Ovary (tissue), 9 donors: ENCODE measurements around the gene SPAG16. TPM values are rescaled to one million over a fixed set of nuclear protein-coding genes. Genes with fewer than 3 reads are reported as not detected.

Experiments
- DNase-seq, 5 donors: peaks; one replicate each; pipeline ENCODE4 v3.0.0-alpha.2; 2019 to 2020
- H3K27ac ChIP-seq, 2 donors: fragments of 200-600 bp; one replicate each; pipeline versions ENCODE4 v1.5.1 to v1.8.0; 2019 to 2022
- H3K27me3 ChIP-seq: fragments of 200-600 bp; one replicate; pipeline ENCODE4 v1.8.0; 2022
- H3K36me3 ChIP-seq: fragments of 200-600 bp; sonication (generic); one replicate; pipeline ENCODE4 v1.5.1; 2019
- H3K4me1 ChIP-seq: one replicate; pipeline ENCODE4 v1.8.1; 2013; ENCODE audit warnings: mild to moderate bottlenecking, moderate library complexity; ENCODE audit not compliant: insufficient read depth
- H3K4me3 ChIP-seq: fragments of 200-600 bp; sonication (generic); one replicate; pipeline ENCODE4 v1.5.1; 2017
- H3K9me3 ChIP-seq, 2 donors: fragments of 200-600 bp in 1 of 2; sonication (generic) in 1 of 2; one replicate each; pipeline versions ENCODE4 v1.5.1 to v1.8.1; 2013 to 2019; ENCODE audit warnings: mild to moderate bottlenecking in 1 of 2, moderate library complexity in 1 of 2
- EP300 ChIP-seq: sonication (generic); formaldehyde crosslinking; IDR thresholded peaks from one replicate; pipeline ENCODE4 v1.6.1; 2017; ENCODE audit warnings: antibody characterized with exemption
- POLR2A ChIP-seq: fragments of 450-650 bp; IDR thresholded peaks from one replicate; pipeline ENCODE4 v1.6.1; 2017; ENCODE audit warnings: antibody characterized with exemption, mild to moderate bottlenecking, moderate library complexity
- WGBS, 3 donors: extraction: QIAGEN DNeasy Blood & Tissue Kit in 1 of 3; methylation state at CpG; one replicate each; pipeline versions ENCODE4 v1.1.5 to v1.1.7; 2013 to 2017; 5-methylcytosine and 5-hydroxymethylcytosine counted together
- intact Hi-C, 4 donors: fragments of 100-400 bp; cut with DNase I; formaldehyde crosslinking; loops; one replicate each; pipeline versions ENCODE4 v1.11.0 to v1.15.1; 2022 to 2023
- polyA plus RNA-seq, 2 donors: library from polyadenylated mRNA; stranded (reverse); fragments of 200-250 nt in 1 of 2; fragments of 350-450 nt in 1 of 2; fragmentation: Illumina TruSeq in 1 of 2; extraction: RNeasy Lipid Tissue Mini Kit (QIAGEN cat#74804) in 1 of 2; gene quantifications; one replicate each; pipeline ENCODE4 v1.2.3, GENCODE V29; 2013 to 2014
- total RNA-seq, 7 donors: library from RNA; depleted of rRNA in 2 of 7; stranded (reverse); fragments of >200 nt in 2 of 7; fragmentation: NEBNext Ultra II Directional in 3 of 7; extraction: Animal tissue kit (Norgen Biotek cat#: 25700) in 3 of 7; gene quantifications; one replicate each; pipeline versions ENCODE4 v1.1.0 to v1.2.4, GENCODE V29; 2016 to 2023
- TF ChIP-seq, protein P1 (sequence below), 3 donors: fragments of 450-650 bp in 2 of 3; fragments of 200-600 bp in 1 of 3; IDR thresholded peaks; one replicate each; pipeline versions ENCODE4 v1.5.1 to v1.8.0; 2016 to 2022; ENCODE audit warnings: antibody characterized with exemption in 3 of 3, mild to moderate bottlenecking in 1 of 3
- donor health status: DM: no; HTN: no; CAD: no; lungs with moderate emphysema.
- donor health status: DM: no; HTN: no; CAD: no.
- donor health status: Bipolar disorder and iron deficiency.
- donor health status: DM: yes; HTN: yes; CAD: no.
- donor health status: DM: no; HTN: no; CAD: no.
- donor health status: DM: yes; HTN: yes; CAD: no.

The SPAG16 gene
- total and polyA plus RNA-seq, 9 donors, result 25.2 to 58.7 (median 28.9) TPM

DNA sequence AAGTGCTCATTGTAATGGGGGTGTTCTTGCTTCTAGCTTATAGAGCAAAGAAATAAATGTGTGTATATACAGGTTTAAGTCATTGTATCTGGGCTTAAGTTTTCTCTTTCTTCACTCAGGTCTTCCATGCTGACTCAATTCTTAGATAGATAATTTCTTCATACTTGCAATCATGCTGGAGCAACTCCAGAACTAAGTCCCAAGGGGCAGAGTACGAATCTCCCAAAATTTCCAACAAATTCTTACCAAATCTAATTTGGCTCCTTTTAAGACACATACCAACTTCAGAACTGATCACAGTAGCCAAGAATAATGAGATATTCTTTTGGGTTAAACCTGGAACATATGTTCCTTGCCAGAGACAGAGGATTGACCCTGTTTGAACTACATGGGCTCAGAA, 4.3 kb upstream of the SPAG16 start:
- Histone ChIP-seq H3K4me1 (no peaks in the 10 kb centered on the region), H3K36me3 (no peaks in the 10 kb centered on the region), H3K9me3 (no peaks in the 10 kb centered on the region), H3K27me3 (no peaks in the 10 kb centered on the region), H3K4me3 (no peak overlapping the region), H3K27ac (no peak overlapping the region)
- TF ChIP-seq, protein P1, sequence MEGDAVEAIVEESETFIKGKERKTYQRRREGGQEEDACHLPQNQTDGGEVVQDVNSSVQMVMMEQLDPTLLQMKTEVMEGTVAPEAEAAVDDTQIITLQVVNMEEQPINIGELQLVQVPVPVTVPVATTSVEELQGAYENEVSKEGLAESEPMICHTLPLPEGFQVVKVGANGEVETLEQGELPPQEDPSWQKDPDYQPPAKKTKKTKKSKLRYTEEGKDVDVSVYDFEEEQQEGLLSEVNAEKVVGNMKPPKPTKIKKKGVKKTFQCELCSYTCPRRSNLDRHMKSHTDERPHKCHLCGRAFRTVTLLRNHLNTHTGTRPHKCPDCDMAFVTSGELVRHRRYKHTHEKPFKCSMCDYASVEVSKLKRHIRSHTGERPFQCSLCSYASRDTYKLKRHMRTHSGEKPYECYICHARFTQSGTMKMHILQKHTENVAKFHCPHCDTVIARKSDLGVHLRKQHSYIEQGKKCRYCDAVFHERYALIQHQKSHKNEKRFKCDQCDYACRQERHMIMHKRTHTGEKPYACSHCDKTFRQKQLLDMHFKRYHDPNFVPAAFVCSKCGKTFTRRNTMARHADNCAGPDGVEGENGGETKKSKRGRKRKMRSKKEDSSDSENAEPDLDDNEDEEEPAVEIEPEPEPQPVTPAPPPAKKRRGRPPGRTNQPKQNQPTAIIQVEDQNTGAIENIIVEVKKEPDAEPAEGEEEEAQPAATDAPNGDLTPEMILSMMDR (IDR thresholded peaks at IDR 0.05), result no peak
- TF ChIP-seq EP300, result no peak
- TF ChIP-seq POLR2A, result no peak
- WGBS, 3 donors, result 9 to 19% (median 10%) methylated on average over 1 of the region's 1 CpG
- intact Hi-C loops, result no loop called here
- peak in 3 of 5 donors; percentile 36 to 58 (median 43) for DNase-seq

DNA sequence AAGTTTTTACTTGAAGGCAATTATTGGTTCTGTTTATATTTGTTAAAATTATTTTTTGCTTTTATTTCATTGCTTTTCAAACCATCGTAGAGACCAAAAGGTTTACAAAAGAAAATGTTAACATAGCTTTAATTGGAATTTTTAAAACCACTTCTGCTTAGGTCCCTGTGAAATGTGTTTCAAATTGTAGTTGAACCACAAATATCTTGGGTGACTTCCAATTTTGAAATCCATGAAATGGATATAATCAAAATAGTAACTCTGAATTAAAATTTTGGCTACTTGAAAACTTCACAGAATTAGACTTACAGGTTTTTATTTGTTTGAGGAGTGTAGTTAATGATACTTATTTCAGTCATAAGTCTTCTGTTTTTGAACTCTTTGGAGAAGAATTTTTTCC, 3.1 kb upstream of the SPAG16 start:
- no peak for DNase-seq
- 12 to 24% (median 12%) methylated on average over 1 of the region's 1 CpG for WGBS, 3 donors

GRCh38 chr2:213285404-213285803, 1.1 kb downstream of the SPAG16 start:
- TF ChIP-seq, protein P1 (IDR thresholded peaks at IDR 0.05), result no peak
- no peak for TF ChIP-seq POLR2A
- no peak for TF ChIP-seq EP300
- DNase-seq, result no peak

More for the DNA sequence above, 3.1 kb upstream of the SPAG16 start:
- no peaks in the 10 kb centered on the region for H3K9me3 ChIP-seq
- H3K4me3 ChIP-seq, result no peak overlapping the region
- no peak overlapping the region for H3K27ac ChIP-seq
- intact Hi-C loops, result no loop called here
- H3K36me3 ChIP-seq, result no peaks in the 10 kb centered on the region
- TF ChIP-seq EP300 (no peak), POLR2A (no peak)
- TF ChIP-seq, protein P1 (IDR thresholded peaks at IDR 0.05), result no peak
- H3K4me1 ChIP-seq, result no peaks in the 10 kb centered on the region
- H3K27me3 ChIP-seq, result no peaks in the 10 kb centered on the region

GRCh38 chr2:213286161-213286560, 1.9 kb downstream of the SPAG16 start:
- H3K36me3 ChIP-seq, result no peaks in the 10 kb centered on the region
- no peak overlapping the region for H3K4me3 ChIP-seq
- peaks cover 2% of the 10 kb centered on the region for H3K4me1 ChIP-seq
- TF ChIP-seq, protein P1 (IDR thresholded peaks at IDR 0.05), result no peak
- TF ChIP-seq POLR2A, result no peak
- no peak for TF ChIP-seq EP300
- intact Hi-C loops, result no loop called here
- H3K9me3 ChIP-seq, result no peaks in the 10 kb centered on the region
- H3K27ac ChIP-seq, result no peak overlapping the region
- WGBS, 3 donors, result 75% methylated on average over 1 of the region's 1 CpG
- no peak for DNase-seq
- no peaks in the 10 kb centered on the region for H3K27me3 ChIP-seq

More at GRCh38 chr2:213285404-213285803, 1.1 kb downstream of the SPAG16 start:
- no peak overlapping the region for H3K4me3 ChIP-seq
- no peaks in the 10 kb centered on the region for H3K36me3 ChIP-seq
- intact Hi-C loops, result no loop called here
- peaks cover 2% of the 10 kb centered on the region for H3K4me1 ChIP-seq
- no peaks in the 10 kb centered on the region for H3K27me3 ChIP-seq
- no peak overlapping the region for H3K27ac ChIP-seq
- 71 to 86% (median 80%) methylated on average over 5 of the region's 5 CpGs for WGBS, 3 donors
- no peaks in the 10 kb centered on the region for H3K9me3 ChIP-seq
